H9 (cell line): ENCODE data around the gene PPP1R8. TPM values are rescaled to one million over a fixed set of nuclear protein-coding genes. Genes with fewer than 3 reads are reported as not detected.
A peak's percentile ranks its signal among the peaks of the same experiment; 100 is the strongest.

Experiments
- DNase-seq: peaks from one replicate; pipeline ENCODE4 v3.0.0-alpha.2; 2017
- H2AFZ ChIP-seq: one replicate; pipeline ENCODE4 v1.6.1; 2013; ENCODE audit warnings: mild to moderate bottlenecking, low read length, control low read depth, moderate library complexity
- H2AK5ac ChIP-seq: 2 replicates; pipeline ENCODE4 v1.6.1; 2013; ENCODE audit warnings: low read length, control low read depth, mixed read lengths; ENCODE audit not compliant: insufficient read length
- H2BK120ac ChIP-seq: one replicate; pipeline ENCODE4 v1.6.1; 2013; ENCODE audit warnings: low read depth, mild to moderate bottlenecking, low read length, control low read depth, inconsistent platforms; ENCODE audit not compliant: poor library complexity, severe bottlenecking
- H2BK12ac ChIP-seq: 2 replicates; pipeline ENCODE4 v1.6.1; 2013; ENCODE audit warnings: low read length, control low read depth, mixed read lengths, low read depth; ENCODE audit not compliant: insufficient read length
- H2BK15ac ChIP-seq: 2 replicates; pipeline ENCODE4 v1.6.1; 2013; ENCODE audit warnings: low read depth, low read length, control low read depth
- H2BK20ac ChIP-seq: one replicate; pipeline ENCODE4 v1.6.1; 2013; ENCODE audit warnings: low read depth, mild to moderate bottlenecking, low read length, control low read depth, inconsistent platforms; ENCODE audit not compliant: poor library complexity, severe bottlenecking
- H2BK5ac ChIP-seq: 2 replicates; pipeline ENCODE4 v1.6.1; 2013; ENCODE audit warnings: low read length, control low read depth, mixed read lengths; ENCODE audit not compliant: insufficient read length
- H3K14ac ChIP-seq: 2 replicates; pipeline ENCODE4 v1.6.1; 2013; ENCODE audit warnings: low read length, control low read depth; ENCODE audit not compliant: insufficient read depth
- H3K18ac ChIP-seq: 2 replicates; pipeline ENCODE4 v1.6.1; 2013; ENCODE audit warnings: low read depth, mild to moderate bottlenecking, mixed read lengths, low read length, control low read depth; ENCODE audit not compliant: insufficient read length
- H3K23ac ChIP-seq: 2 replicates; pipeline ENCODE4 v1.6.1; 2013; ENCODE audit warnings: low read length, control low read depth, mixed read lengths, low read depth; ENCODE audit not compliant: insufficient read length
- H3K23me2 ChIP-seq: 2 replicates; pipeline ENCODE4 v1.6.1; 2013; ENCODE audit warnings: low read depth, mild to moderate bottlenecking, mixed read lengths, low read length, control low read depth; ENCODE audit not compliant: insufficient read length, poor library complexity, severe bottlenecking
- H3K27ac ChIP-seq: 2 replicates; pipeline ENCODE4 v1.5.1; 2013; ENCODE audit warnings: low read length, control low read depth, mixed read lengths, low read depth; ENCODE audit not compliant: insufficient read length
- H3K27me3 ChIP-seq: 2 replicates; pipeline ENCODE4 v1.6.1; 2013; ENCODE audit warnings: low read length, control low read depth, inconsistent platforms; ENCODE audit not compliant: insufficient read depth
- H3K4ac ChIP-seq: 2 replicates; pipeline ENCODE4 v1.6.1; 2013; ENCODE audit warnings: low read depth, mild to moderate bottlenecking, control low read depth, inconsistent platforms, low read length, moderate library complexity
- H3K4me1 ChIP-seq: 2 replicates; pipeline ENCODE4 v1.6.1; 2013; ENCODE audit warnings: low read length, control low read depth, inconsistent platforms; ENCODE audit not compliant: insufficient read depth
- H3K4me2 ChIP-seq: 2 replicates; pipeline ENCODE4 v1.6.1; 2013; ENCODE audit warnings: low read length, control low read depth, mixed read lengths; ENCODE audit not compliant: insufficient read length, insufficient read depth
- H3K56ac ChIP-seq: 2 replicates; pipeline ENCODE4 v1.6.1; 2013; ENCODE audit warnings: low read depth, mild to moderate bottlenecking, mixed read lengths, low read length, control low read depth; ENCODE audit not compliant: insufficient read length
- H3K79me1 ChIP-seq: 2 replicates; pipeline ENCODE4 v1.6.1; 2013; ENCODE audit warnings: low read depth, mild to moderate bottlenecking, moderate library complexity, low read length, control low read depth, inconsistent platforms; ENCODE audit not compliant: insufficient read depth, poor library complexity, severe bottlenecking
- H3K79me2 ChIP-seq: 2 replicates; pipeline ENCODE4 v1.6.1; 2013; ENCODE audit warnings: low read length, control low read depth, inconsistent platforms; ENCODE audit not compliant: insufficient read depth
- H3K9ac ChIP-seq: 2 replicates; pipeline ENCODE4 v1.6.1; 2013; ENCODE audit warnings: low read length, control low read depth, mixed read lengths; ENCODE audit not compliant: insufficient read length; ENCODE audit errors: extremely low read depth
- H3K9me3 ChIP-seq: one replicate; pipeline ENCODE4 v1.6.1; 2013; ENCODE audit warnings: low read depth, low read length, inconsistent platforms; ENCODE audit not compliant: control insufficient read depth
- H3T11ph ChIP-seq: one replicate; pipeline ENCODE4 v1.6.1; 2013; ENCODE audit warnings: mild to moderate bottlenecking, low read length, control low read depth, inconsistent platforms
- H4K20me1 ChIP-seq: one replicate; pipeline ENCODE4 v1.6.1; 2013; ENCODE audit not compliant: control insufficient read depth, insufficient read length, insufficient read depth
- H4K5ac ChIP-seq: 2 replicates; pipeline ENCODE4 v1.6.1; 2013; ENCODE audit warnings: low read depth, mild to moderate bottlenecking, mixed read lengths, low read length, control low read depth; ENCODE audit not compliant: insufficient read length
- H4K8ac ChIP-seq: replicated peaks from 2 replicates; pipeline ENCODE4 v1.6.1; 2013; ENCODE audit warnings: low read length, control low read depth, mixed read lengths, low read depth; ENCODE audit not compliant: insufficient read length
- H4K91ac ChIP-seq: 2 replicates; pipeline ENCODE4 v1.6.1; 2013; ENCODE audit warnings: low read depth, mild to moderate bottlenecking, moderate library complexity, mixed read lengths, low read length, control low read depth; ENCODE audit not compliant: insufficient read length
- H3K27ac Mint-ChIP-seq, 3 experiments: 2 replicates in 2 of 3; 3 replicates in 1 of 3; pipeline ENCODE4 v1.8.0; 2020 to 2021; ENCODE audit warnings: mixed read lengths in 3 of 3, mild to moderate bottlenecking in 1 of 3, moderate library complexity in 1 of 3
- H3K27me3 Mint-ChIP-seq: 2 replicates; pipeline ENCODE4 v1.8.0; 2021; ENCODE audit warnings: low read depth, mild to moderate bottlenecking, moderate library complexity, mixed read lengths
- H3K36me3 Mint-ChIP-seq, 3 experiments: 2 replicates in 2 of 3; 3 replicates in 1 of 3; pipeline ENCODE4 v1.8.0; 2020 to 2021; ENCODE audit warnings: low read depth in 3 of 3, mixed read lengths in 3 of 3; ENCODE audit not compliant: insufficient read depth in 1 of 3
- H3K4me1 Mint-ChIP-seq, 2 experiments: 2 replicates each; pipeline ENCODE4 v1.8.0; 2020; ENCODE audit warnings: mixed read lengths in 2 of 2
- H3K4me3 Mint-ChIP-seq, 2 experiments: 2 replicates in 1 of 2; 3 replicates in 1 of 2; pipeline ENCODE4 v1.8.0; 2020 to 2021; ENCODE audit warnings: mild to moderate bottlenecking in 2 of 2, mixed read lengths in 2 of 2, moderate library complexity in 1 of 2
- H3K9me3 Mint-ChIP-seq, 2 experiments: 2 replicates in 1 of 2; 3 replicates in 1 of 2; pipeline ENCODE4 v1.8.0; 2020; ENCODE audit warnings: mild to moderate bottlenecking in 2 of 2, mixed read lengths in 2 of 2, moderate library complexity in 1 of 2
- WGBS: extraction: QIAGEN DNeasy Blood & Tissue Kit; methylation state at CpG from one replicate; pipeline ENCODE4 v1.1.7; 2013; ENCODE audit warnings: missing lambda C conversion rate, low lambda C conversion rate, mixed read lengths; ENCODE audit not compliant: insufficient read length; ENCODE audit errors: extremely low coverage; 5-methylcytosine and 5-hydroxymethylcytosine counted together
- total RNA-seq: library from RNA; stranded (reverse); gene quantifications from 2 replicates; pipeline ENCODE4 v1.2.1, GENCODE V29; 2021
- TF ChIP-seq, protein P1 (sequence below): fragments of 200-600 bp; sonication (generic); conservative IDR thresholded peaks from 3 replicates; pipeline ENCODE4 v1.8.0; 2021; ENCODE audit warnings: antibody characterized with exemption, mild to moderate bottlenecking

The PPP1R8 gene
- total RNA-seq, 1 experiment from 2014 or later: 58.8 TPM

DNA sequence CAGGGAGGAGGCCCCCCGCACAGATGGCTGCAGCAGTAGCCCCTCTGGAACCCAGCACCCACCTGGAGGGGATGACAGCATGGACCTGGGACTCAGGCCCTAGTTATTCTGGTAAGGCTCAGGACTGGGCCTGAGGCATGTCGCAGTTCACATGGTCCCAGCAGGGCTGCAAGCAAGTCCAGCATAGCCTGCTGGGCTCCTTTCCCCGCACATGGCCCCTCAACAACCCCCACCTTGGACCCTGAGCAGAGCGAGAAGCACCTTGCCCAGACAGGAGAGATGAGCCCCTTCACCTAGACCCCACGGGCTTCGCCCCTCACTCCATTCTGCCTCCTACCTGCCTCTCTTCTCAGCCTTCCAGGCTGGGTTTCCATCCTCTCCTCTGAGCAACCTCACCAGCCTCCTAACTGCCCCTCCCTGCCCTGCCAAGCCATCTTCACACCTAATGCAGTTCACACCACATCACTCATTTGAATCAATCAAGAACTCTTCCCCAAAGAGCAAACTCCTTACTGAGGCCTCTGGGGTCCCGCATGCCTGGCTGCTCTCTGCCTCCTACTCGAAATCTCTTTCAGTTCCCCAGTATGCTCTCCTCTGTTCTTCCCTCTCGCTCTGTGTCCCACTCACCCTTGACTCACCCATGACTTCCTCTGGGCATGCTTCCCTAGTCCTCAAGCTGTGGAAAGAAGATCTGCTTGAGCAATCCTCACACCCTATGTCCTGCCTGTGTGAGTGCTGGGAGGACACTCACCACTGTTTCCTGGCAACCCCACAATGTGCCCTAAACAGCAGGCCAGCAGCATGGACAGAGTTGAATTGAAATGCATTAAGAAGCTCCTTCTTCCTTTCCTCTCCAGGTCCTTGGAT, 32.3 kb downstream of the PPP1R8 start:
- no peaks in the 10 kb centered on the region for H3K79me1 ChIP-seq
- H4K91ac ChIP-seq: peak overlapping the region; percentile 18
- H2AFZ ChIP-seq: no peak overlapping the region
- no peak overlapping the region for H3K4ac ChIP-seq
- peak overlapping the region in 1 of 3 experiments; percentile 19; a peak in 2 of 7 replicates for H3K27ac Mint-ChIP-seq
- no peak overlapping the region for H2BK20ac ChIP-seq
- no peaks in the 10 kb centered on the region for H3K9me3 Mint-ChIP-seq
- no peaks in the 10 kb centered on the region for H3K79me2 ChIP-seq
- WGBS: no CpG with 5 or more reads among the region's 9 CpGs
- peak overlapping the region; percentile 56 for H4K5ac ChIP-seq
- H3K23me2 ChIP-seq: no peaks in the 10 kb centered on the region
- H3K4me3 Mint-ChIP-seq: peak overlapping the region in 1 of 2 experiments; percentile 2; a peak in 1 of 5 replicates
- H2BK15ac ChIP-seq: no peak overlapping the region
- H3K9ac ChIP-seq: peak overlapping the region; percentile 15
- H4K8ac ChIP-seq: peak overlapping the region; percentile 39
- 0 out of 2 replicates have a peak overlapping the region, but pooled peaks have one; percentile 15 for H3K14ac ChIP-seq
- H3K27ac ChIP-seq: no peak overlapping the region
- H2BK5ac ChIP-seq: no peak overlapping the region
- H3K4me1 Mint-ChIP-seq: peaks cover 22 to 29% of the 10 kb centered on the region in 2 experiments
- no peak overlapping the region for H2AK5ac ChIP-seq
- no peak overlapping the region for H2BK120ac ChIP-seq
- H4K20me1 ChIP-seq: no peaks in the 10 kb centered on the region
- no peaks in the 10 kb centered on the region; the same call in 1 of the 2 replicates for H3K27me3 Mint-ChIP-seq
- H3K4me2 ChIP-seq: no peak overlapping the region
- H3K56ac ChIP-seq: no peak overlapping the region
- H3K18ac ChIP-seq: peak overlapping the region; percentile 38
- H3K9me3 ChIP-seq: no peaks in the 10 kb centered on the region
- no peaks in the 10 kb centered on the region for H3K36me3 Mint-ChIP-seq
- DNase-seq: no peak
- H3K27me3 ChIP-seq: no peaks in the 10 kb centered on the region
- TF ChIP-seq, protein P1, sequence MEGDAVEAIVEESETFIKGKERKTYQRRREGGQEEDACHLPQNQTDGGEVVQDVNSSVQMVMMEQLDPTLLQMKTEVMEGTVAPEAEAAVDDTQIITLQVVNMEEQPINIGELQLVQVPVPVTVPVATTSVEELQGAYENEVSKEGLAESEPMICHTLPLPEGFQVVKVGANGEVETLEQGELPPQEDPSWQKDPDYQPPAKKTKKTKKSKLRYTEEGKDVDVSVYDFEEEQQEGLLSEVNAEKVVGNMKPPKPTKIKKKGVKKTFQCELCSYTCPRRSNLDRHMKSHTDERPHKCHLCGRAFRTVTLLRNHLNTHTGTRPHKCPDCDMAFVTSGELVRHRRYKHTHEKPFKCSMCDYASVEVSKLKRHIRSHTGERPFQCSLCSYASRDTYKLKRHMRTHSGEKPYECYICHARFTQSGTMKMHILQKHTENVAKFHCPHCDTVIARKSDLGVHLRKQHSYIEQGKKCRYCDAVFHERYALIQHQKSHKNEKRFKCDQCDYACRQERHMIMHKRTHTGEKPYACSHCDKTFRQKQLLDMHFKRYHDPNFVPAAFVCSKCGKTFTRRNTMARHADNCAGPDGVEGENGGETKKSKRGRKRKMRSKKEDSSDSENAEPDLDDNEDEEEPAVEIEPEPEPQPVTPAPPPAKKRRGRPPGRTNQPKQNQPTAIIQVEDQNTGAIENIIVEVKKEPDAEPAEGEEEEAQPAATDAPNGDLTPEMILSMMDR: no peak
- H3K23ac ChIP-seq: peak overlapping the region; percentile 13
- H3T11ph ChIP-seq: peak overlapping the region; percentile 29
- H2BK12ac ChIP-seq: no peak overlapping the region
- H3K4me1 ChIP-seq: no peaks in the 10 kb centered on the region
